Erythroblast (primary cell): Measurements from ENCODE around the gene BBLN.

ENCODE experiments used
- GATA1 ChIP-seq: IDR thresholded peaks from 2 replicates; pipeline ENCODE4 v1.6.1; 2011; ENCODE audit warnings: low read depth, mild to moderate bottlenecking, control low read depth, low read length, moderate library complexity
- POLR2A ChIP-seq: IDR thresholded peaks from 2 replicates; pipeline ENCODE4 v1.6.1; 2011; ENCODE audit warnings: mild to moderate bottlenecking, low read length

DNA sequence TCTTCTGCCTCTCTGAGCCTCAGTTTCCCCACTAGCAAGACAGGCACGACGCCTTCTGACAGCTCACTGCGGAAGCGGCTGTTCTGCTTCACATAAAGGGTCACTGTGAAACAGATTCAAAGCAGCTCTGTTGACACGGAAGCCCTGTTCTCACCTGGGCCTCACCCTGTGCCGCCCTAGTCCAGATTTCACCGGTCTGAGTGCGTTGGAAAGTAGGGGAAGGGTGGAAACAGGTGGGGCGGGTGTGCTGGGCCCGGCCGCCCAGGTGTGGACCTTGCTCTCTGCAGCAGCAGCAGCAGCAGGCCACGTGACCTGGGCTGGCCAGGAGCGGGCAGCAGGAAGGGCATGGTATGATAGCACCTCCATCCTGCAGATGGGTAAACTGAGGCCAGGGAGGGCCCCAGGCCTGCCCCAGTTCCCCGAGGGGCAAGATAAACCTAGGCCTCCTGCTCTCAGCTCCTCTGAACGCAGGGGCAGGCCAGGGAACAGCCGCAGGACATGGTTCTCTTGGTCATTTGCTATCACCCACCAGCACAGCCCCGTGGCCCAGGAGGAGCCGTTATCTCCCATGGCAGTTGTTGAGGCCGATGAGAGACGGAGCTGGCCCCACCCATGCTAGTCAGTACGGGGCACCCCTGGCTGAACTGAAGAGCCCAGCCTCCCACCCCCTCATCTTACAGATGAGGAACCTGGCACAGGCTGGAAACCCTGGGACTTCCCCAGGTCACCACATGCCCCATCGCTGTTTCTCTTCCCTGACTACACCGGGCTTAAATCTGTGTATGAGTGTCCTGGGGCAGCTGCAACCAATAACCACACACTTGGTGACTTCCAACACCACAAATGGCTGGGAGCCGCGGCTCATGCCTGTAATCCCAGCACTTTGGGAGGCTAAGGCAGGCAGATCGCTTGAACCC, 44.6 kb upstream of the BBLN start:
- peak; percentile 14 for TF ChIP-seq POLR2A
- peak; percentile 96 for TF ChIP-seq GATA1
